Endothelial cell of umbilical vein (primary cell): ENCODE data around the gene C4orf17.
"Not testable (repeated sequence)": the region's sequence is repeated elsewhere in the genome, so short reads cannot be mapped to it uniquely, and the experiment has no call there.

ENCODE experiments used
- CTCF ChIP-seq, 2 donors: IDR thresholded peaks; 1 replicate in 1 of 2; 2 replicates in 1 of 2; pipeline ENCODE4 v1.5.1; 2011; ENCODE audit warnings: low read length in 2 of 2, mild to moderate bottlenecking in 2 of 2, moderate library complexity in 2 of 2, control low read depth in 1 of 2, inconsistent platforms in 1 of 2, low read depth in 1 of 2; ENCODE audit not compliant: insufficient read depth in 1 of 2; ENCODE audit errors: extremely low read depth in 1 of 2
- FOS ChIP-seq: IDR thresholded peaks from 2 replicates; pipeline ENCODE4 v1.6.1; 2011; ENCODE audit warnings: mild to moderate bottlenecking, low read length, moderate library complexity, borderline replicate concordance; ENCODE audit not compliant: insufficient read depth
- JUN ChIP-seq: IDR thresholded peaks from 2 replicates; pipeline ENCODE4 v1.6.1; 2011; ENCODE audit warnings: borderline replicate concordance, low read depth; ENCODE audit not compliant: insufficient read length, insufficient read depth
- POLR2A ChIP-seq: IDR thresholded peaks from 2 replicates; pipeline ENCODE4 v1.6.1; 2012; ENCODE audit warnings: low read depth, mild to moderate bottlenecking, control low read depth, low read length
- POLR2AphosphoS5 ChIP-seq: IDR thresholded peaks from 2 replicates; pipeline ENCODE4 v1.6.1; 2012; ENCODE audit warnings: low read depth, mild to moderate bottlenecking, control low read depth, low read length, moderate library complexity; ENCODE audit not compliant: insufficient read depth

GRCh38 chr4:99486648-99487047 is 24.2 kb upstream of the C4orf17 start:
- not testable (repeated sequence) for TF ChIP-seq CTCF (IDR thresholded peaks at IDR 0.05; ENCODE audit: extremely low read depth in 1 of 2, insufficient read depth in 1 of 2, low read depth in 1 of 2, low read length in 2 of 2); POLR2AphosphoS5; FOS; JUN; POLR2A
